ENCODE results near the gene CAVIN1. TPM values are rescaled to one million over a fixed set of nuclear protein-coding genes. Genes with fewer than 3 reads are reported as not detected.
"Not testable (repeated sequence)": the region's sequence is repeated elsewhere in the genome, so short reads cannot be mapped to it uniquely, and the experiment has no call there.

CAVIN1 gene
- total RNA-seq, 8 experiments from 2014 or later, result 0.05 to 74.8 (median 12.8) TPM

GRCh38 chr17:42408061-42408460 lies 15.0 kb downstream of the CAVIN1 start:
- peak in 4 of 8 experiments; percentile 2 to 20 (median 14) for ATAC-seq (replicated peaks in 6 of 8)
- Histone ChIP-seq H3K4me3 (no peak overlapping the region), H3K27ac (no peak overlapping the region), H3K4me1 (replicated peaks in 1 of 2) (peaks cover 0 to 3% of the 10 kb centered on the region in 2 donors)
- in situ Hi-C loops (cut with MboI; ENCODE audit: low pct_unique_long_range_greater_than_20kb in 2 of 9, low sequenced_read_pairs in 9 of 9, unreplicated experiment in 9 of 9), result loop anchor here in 2 of 9 experiments (10.0 to 25.0 kb wide), 2 partner anchors 83 to 96 kb away; no protein-coding TSS in a partner anchor
- WGBS, 10 experiments, result no CpG with 5 or more reads among the region's 2 CpGs

GRCh38 chr17:42407289-42407836 lies 15.7 kb downstream of the CAVIN1 start:
- WGBS, 10 experiments, result 20% methylated on average over 1 of the region's 2 CpGs; no CpG with 5 or more reads in 8 of the 10 experiments
- in situ Hi-C loops (cut with MboI; ENCODE audit: low pct_unique_long_range_greater_than_20kb in 2 of 9, low sequenced_read_pairs in 9 of 9, unreplicated experiment in 9 of 9), result loop anchor here in 2 of 9 experiments (10.0 to 25.0 kb wide), 2 partner anchors 83 to 95 kb away; no protein-coding TSS in a partner anchor
- Histone ChIP-seq H3K4me3 (no peak overlapping the region), H3K27ac (no peak overlapping the region), H3K4me1 (replicated peaks in 1 of 2) (peaks cover 2 to 7% of the 10 kb centered on the region in 2 donors)
- ATAC-seq (replicated peaks in 6 of 8), result peak; percentile 24 to 85 (median 57)

DNA sequence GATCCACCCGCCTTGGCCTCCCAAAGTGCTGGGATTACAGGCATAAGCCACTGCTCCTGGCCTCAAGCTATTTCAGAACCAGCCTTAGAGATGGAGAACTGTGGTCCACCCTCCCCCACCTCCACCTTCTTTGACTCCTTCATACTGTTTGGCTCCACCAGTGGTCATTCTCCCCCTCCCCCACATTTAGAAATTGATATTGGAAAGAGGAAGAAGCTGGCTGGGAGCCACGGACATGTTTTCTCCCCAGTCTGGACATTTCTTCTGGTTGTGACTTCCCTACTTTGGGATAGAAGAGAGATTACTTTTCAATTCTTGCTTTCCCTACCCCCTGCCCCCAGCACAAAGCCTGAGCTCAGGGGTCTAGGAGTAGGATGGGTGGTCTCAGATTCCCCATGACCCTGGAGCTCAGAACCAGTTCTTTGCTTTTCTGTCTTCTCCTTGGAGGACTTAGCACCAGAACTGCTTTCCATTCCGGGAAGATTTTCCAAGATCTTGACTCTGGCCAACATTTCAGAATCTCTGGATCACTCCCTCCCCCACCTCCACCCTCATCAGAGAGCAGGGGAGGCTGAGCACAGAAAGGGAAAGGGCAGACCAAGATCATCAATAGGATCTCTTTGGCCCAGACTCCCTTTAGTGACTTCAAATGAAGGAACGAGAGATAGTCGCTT lies 16.3 kb downstream of the CAVIN1 start:
- in situ Hi-C loops (cut with MboI; ENCODE audit: low pct_unique_long_range_greater_than_20kb in 2 of 9, low sequenced_read_pairs in 9 of 9, unreplicated experiment in 9 of 9), result loop anchor here in 2 of 9 experiments (10.0 to 25.0 kb wide), 2 partner anchors 82 to 94 kb away; no protein-coding TSS in a partner anchor
- ATAC-seq (replicated peaks in 6 of 8), result no peak
- WGBS, 10 experiments, result 13 to 100% (median 80%) methylated on average over 1 to 5 of the region's 5 CpGs; no CpG with 5 or more reads in 3 of the 10 experiments
- no peak overlapping the region for H3K4me3 ChIP-seq
- H3K27ac ChIP-seq, result no peak overlapping the region
- H3K4me1 ChIP-seq (replicated peaks in 1 of 2), result peaks cover 4 to 9% of the 10 kb centered on the region in 2 donors

DNA sequence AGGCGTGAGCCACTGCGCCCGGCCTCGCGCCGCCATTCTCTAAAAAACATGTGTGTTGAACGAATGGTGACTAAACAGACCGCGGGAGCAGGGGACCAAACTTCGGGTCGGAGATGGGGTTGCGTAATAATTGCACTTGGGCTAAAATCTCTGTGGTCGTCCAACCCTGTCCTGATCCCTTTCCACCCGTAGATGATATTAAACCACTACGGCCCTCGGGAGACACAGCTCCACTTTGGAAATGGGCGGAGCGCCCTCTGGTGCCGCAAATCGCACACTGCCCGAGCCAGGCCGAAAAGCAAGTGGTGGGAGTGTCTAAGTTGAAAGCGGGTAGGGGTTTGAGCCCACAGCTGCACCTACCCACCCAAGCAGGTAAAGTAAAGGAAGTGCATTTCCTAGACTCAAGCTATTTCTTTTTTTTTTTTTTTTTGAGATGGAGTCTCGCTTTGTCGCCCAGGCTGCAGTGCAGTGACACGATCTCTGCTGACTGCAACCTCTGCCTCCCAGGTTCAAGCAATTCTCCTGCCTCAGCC lies 17.0 kb downstream of the CAVIN1 start:
- peak; percentile 22 to 78 (median 66) for ATAC-seq (replicated peaks in 6 of 8)
- in situ Hi-C loops (cut with MboI; ENCODE audit: low pct_unique_long_range_greater_than_20kb in 2 of 9, low sequenced_read_pairs in 9 of 9, unreplicated experiment in 9 of 9), result loop anchor here in 2 of 9 experiments (10.0 to 25.0 kb wide), 2 partner anchors 81 to 94 kb away; no protein-coding TSS in a partner anchor
- 0 to 100% (median 19%) methylated on average over 1 to 11 of the region's 26 CpGs; no CpG with 5 or more reads in 5 of the 10 experiments for WGBS, 10 experiments
- peaks cover 4 to 9% of the 10 kb centered on the region in 2 donors for H3K4me1 ChIP-seq (replicated peaks in 1 of 2)
- no peak overlapping the region for H3K4me3 ChIP-seq
- no peak overlapping the region for H3K27ac ChIP-seq

- Histone ChIP-seq H3K4me3 (no peak overlapping the region), H3K27ac (no peak overlapping the region), H3K4me1 (replicated peaks in 1 of 2) (peaks cover 4 to 9% of the 10 kb centered on the region in 2 donors)
- in situ Hi-C loops (cut with MboI; ENCODE audit: low pct_unique_long_range_greater_than_20kb in 2 of 9, low sequenced_read_pairs in 9 of 9, unreplicated experiment in 9 of 9), result loop anchor here in 2 of 9 experiments (10.0 to 25.0 kb wide), 2 partner anchors 80 to 93 kb away; no protein-coding TSS in a partner anchor
- no peak for ATAC-seq (replicated peaks in 6 of 8)
- 60 to 100% (median 95%) methylated on average over 1 to 34 of the region's 35 CpGs; no CpG with 5 or more reads in 2 of the 10 experiments for WGBS, 10 experiments
Observed at GRCh38 chr17:42405076-42405475, 18.0 kb downstream of the CAVIN1 start.

DNA sequence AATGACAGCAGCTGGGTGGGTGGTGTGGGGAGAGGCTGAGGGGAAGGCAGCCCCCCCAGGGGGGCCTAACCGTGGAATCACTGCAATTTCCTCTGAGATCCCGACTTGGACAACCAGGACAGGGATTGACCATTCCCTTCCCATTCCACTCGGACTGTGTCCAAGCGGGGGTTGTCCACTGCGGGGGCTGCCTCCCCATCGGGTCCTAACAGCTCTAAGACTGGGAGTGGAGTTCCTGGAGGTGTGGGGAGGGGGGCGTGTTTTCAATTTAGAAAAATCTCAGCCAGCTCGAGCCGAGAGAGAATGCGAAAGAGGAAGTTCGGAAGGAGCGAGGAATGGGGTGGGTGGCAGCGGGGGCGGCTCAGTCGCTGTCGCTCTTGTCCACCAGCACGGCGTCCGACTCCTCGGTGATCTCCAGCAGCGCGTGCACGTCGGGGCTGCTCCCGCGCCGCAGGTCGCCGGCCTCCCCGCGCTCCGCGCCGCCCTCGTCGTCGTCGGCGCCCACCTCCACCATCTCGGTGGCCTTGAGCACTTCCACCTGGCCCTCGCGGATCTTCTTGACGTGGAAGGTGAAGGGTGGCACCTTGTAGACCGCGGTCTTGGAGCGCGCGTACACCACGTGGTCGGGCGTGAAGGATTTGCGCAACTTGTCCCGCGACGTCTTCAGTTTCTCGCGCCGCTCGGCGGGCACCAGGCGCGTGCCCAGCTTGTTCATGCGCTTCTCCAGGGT lies 18.6 kb downstream of the CAVIN1 start:
- H3K4me1 ChIP-seq (replicated peaks in 1 of 2), result peaks cover 4 to 9% of the 10 kb centered on the region in 2 donors

DNA sequence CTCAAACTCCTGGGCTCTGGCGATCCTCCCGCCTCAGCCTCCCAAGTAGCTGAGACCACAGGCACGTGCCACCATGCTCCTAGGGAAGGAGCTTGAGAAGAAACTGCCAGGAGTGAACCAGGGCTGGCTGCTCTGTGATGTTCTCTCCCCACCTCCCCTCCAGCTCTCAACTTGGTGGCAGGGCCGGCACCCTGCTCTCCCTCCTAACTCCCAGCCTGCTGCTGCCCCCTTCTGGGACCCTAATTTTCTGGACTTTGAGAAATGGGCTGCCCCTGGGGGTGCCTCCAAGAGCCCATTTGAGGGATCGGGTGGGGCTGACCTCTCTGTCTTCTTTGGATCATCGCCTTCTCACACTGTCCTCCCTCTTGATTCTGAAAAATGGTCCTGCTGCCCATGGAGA lies 19.9 kb downstream of the CAVIN1 start:
- 60 to 88% (median 78%) methylated on average over 1 to 4 of the region's 6 CpGs; no CpG with 5 or more reads in 4 of the 10 experiments for WGBS, 10 experiments
- ATAC-seq (replicated peaks in 6 of 8), result peak in 6 of 8 experiments; percentile 12 to 55 (median 45)
- H3K27ac ChIP-seq, result no peak overlapping the region
- H3K4me3 ChIP-seq, result no peak overlapping the region
- H3K4me1 ChIP-seq (replicated peaks in 1 of 2), result peaks cover 4 to 9% of the 10 kb centered on the region in 2 donors
- in situ Hi-C loops (cut with MboI; ENCODE audit: low pct_unique_long_range_greater_than_20kb in 2 of 9, low sequenced_read_pairs in 9 of 9, unreplicated experiment in 9 of 9), result loop anchor here in 2 of 9 experiments (10.0 to 25.0 kb wide), 2 partner anchors 78 to 91 kb away; no protein-coding TSS in a partner anchor

More for the DNA sequence above, 18.6 kb downstream of the CAVIN1 start:
- in situ Hi-C loops (cut with MboI; ENCODE audit: low pct_unique_long_range_greater_than_20kb in 2 of 9, low sequenced_read_pairs in 9 of 9, unreplicated experiment in 9 of 9), result loop anchor here in 2 of 9 experiments (10.0 to 25.0 kb wide), 2 partner anchors 80 to 92 kb away; no protein-coding TSS in a partner anchor
- H3K27ac ChIP-seq, result no peak overlapping the region
- WGBS, 10 experiments, result 96 to 100% (median 98%) methylated on average over 9 to 15 of the region's 63 CpGs; no CpG with 5 or more reads in 7 of the 10 experiments
- H3K4me3 ChIP-seq, result no peak overlapping the region
- ATAC-seq (replicated peaks in 6 of 8), result no peak

- H3K4me1 ChIP-seq (replicated peaks in 1 of 2), result peaks cover 4 to 9% of the 10 kb centered on the region in 2 donors
- 0 to 60% (median 36%) methylated on average over 1 to 3 of the region's 3 CpGs; no CpG with 5 or more reads in 6 of the 10 experiments for WGBS, 10 experiments
- no peak overlapping the region for H3K27ac ChIP-seq
- no peak overlapping the region for H3K4me3 ChIP-seq
- ATAC-seq (replicated peaks in 6 of 8), result peak in 3 of 8 experiments; percentile 10 to 37 (median 34)
- in situ Hi-C loops (cut with MboI; ENCODE audit: low pct_unique_long_range_greater_than_20kb in 2 of 9, low sequenced_read_pairs in 9 of 9, unreplicated experiment in 9 of 9), result loop anchor here in 2 of 9 experiments (10.0 to 25.0 kb wide), 2 partner anchors 77 to 90 kb away; no protein-coding TSS in a partner anchor
Observed at GRCh38 chr17:42402117-42402516, 20.9 kb downstream of the CAVIN1 start.

GRCh38 chr17:42400844-42401375 lies 22.1 kb downstream of the CAVIN1 start:
- not testable (repeated sequence) for H3K4me3 ChIP-seq; ATAC-seq (replicated peaks in 6 of 8); H3K27ac ChIP-seq; H3K4me1 ChIP-seq (replicated peaks in 1 of 2)
- in situ Hi-C loops (cut with MboI; ENCODE audit: low pct_unique_long_range_greater_than_20kb in 2 of 9, low sequenced_read_pairs in 9 of 9, unreplicated experiment in 9 of 9), result loop anchor here in 2 of 9 experiments (10.0 to 25.0 kb wide), 2 partner anchors 76 to 89 kb away; no protein-coding TSS in a partner anchor
- WGBS, 10 experiments, result 20 to 100% (median 100%) methylated on average over 1 to 4 of the region's 8 CpGs; no CpG with 5 or more reads in 3 of the 10 experiments

GRCh38 chr17:42399948-42400843 lies 22.9 kb downstream of the CAVIN1 start:
- ATAC-seq (replicated peaks in 6 of 8), result no peak
- Histone ChIP-seq H3K27ac (no peak overlapping the region), H3K4me3 (no peak overlapping the region), H3K4me1 (replicated peaks in 1 of 2) (peaks cover 4 to 9% of the 10 kb centered on the region in 2 donors)
- 43 to 100% (median 80%) methylated on average over 1 to 6 of the region's 6 CpGs; no CpG with 5 or more reads in 1 of the 10 experiments for WGBS, 10 experiments
- in situ Hi-C loops (cut with MboI; ENCODE audit: low pct_unique_long_range_greater_than_20kb in 2 of 9, low sequenced_read_pairs in 9 of 9, unreplicated experiment in 9 of 9), result loop anchor here in 2 of 9 experiments (10.0 to 25.0 kb wide), 3 partner anchors 75 to 188 kb away; no protein-coding TSS in a partner anchor

DNA sequence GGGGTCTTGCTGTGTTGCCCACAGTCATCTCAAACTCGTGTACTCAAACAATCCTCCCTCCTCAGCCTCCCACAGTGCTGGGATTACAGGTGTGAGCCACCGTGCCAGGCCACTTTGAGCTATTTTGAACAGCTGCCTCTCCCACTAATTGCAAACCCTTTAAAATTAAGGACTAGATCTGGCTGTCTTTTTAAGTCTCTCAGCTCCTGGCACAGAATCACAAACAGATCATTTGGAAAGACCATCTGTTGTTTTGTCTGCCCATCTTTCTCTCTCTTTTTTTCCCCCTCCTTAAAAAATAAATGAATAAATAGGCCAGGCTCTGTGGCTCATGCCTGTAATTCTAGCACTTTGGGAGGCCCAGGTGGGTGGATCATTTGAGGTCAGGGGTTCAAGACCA lies 23.9 kb downstream of the CAVIN1 start:
- WGBS, 10 experiments, result 0 to 100% (median 60%) methylated on average over 1 to 2 of the region's 2 CpGs; no CpG with 5 or more reads in 1 of the 10 experiments
- Histone ChIP-seq H3K4me1 (replicated peaks in 1 of 2) (peaks cover 4 to 9% of the 10 kb centered on the region in 2 donors), H3K27ac (no peak overlapping the region), H3K4me3 (no peak overlapping the region)
- ATAC-seq (replicated peaks in 6 of 8), result no peak
- in situ Hi-C loops (cut with MboI; ENCODE audit: low pct_unique_long_range_greater_than_20kb in 2 of 9, low sequenced_read_pairs in 9 of 9, unreplicated experiment in 9 of 9), result loop anchor here in 1 of 9 experiments (25.0 kb wide), 1 partner anchor 187 kb away; no protein-coding TSS in a partner anchor

Measured in motor neuron (in vitro differentiated cells).